PC-3 (cell line): ENCODE data around the gene SCGN. TPM values are rescaled to one million over a fixed set of nuclear protein-coding genes. Genes with fewer than 3 reads are reported as not detected.

Experiments
- ATAC-seq: fragments of 200-7000 bp; cut with Tn5 transposase; 2 replicates; pipeline ENCODE4 v1.9.1; 2020; ENCODE audit warnings: mild to moderate bottlenecking, moderate library complexity
- BruUV-seq: library from RNA; stranded (reverse); fragments of 400-500 nt; replicated peaks from 2 replicates; lab custom pipeline; 2021; lab: Mats Ljungman, UMichigan
- CTCF ChIA-PET: fragments of 300-600 bp; sonication (Branson Sonifier 250); formaldehyde crosslinking; loops from one replicate; lab custom pipeline; 2022; ENCODE audit warnings: antibody characterized with exemption; lab: Charles Lee
- POLR2A ChIA-PET: fragments of 300-600 bp; sonication (Branson Sonifier 250); formaldehyde crosslinking; loops from one replicate; lab custom pipeline; 2022; ENCODE audit warnings: antibody characterized with exemption; ENCODE audit not compliant: unreplicated experiment; lab: Charles Lee
- DNase-seq: peaks from one replicate; pipeline ENCODE4 v3.0.0-alpha.2; 2015
- H2AFZ ChIP-seq: fragments of 300-600 bp; sonication (generic); 2 replicates; pipeline ENCODE4 v1.6.0; 2016; ENCODE audit warnings: antibody characterized with exemption, low read length
- H3F3A ChIP-seq: fragments of 300-600 bp; sonication (generic); one replicate; pipeline ENCODE4 v1.6.0; 2017; ENCODE audit warnings: antibody characterized with exemption, low read length, control low read depth, mild to moderate bottlenecking; ENCODE audit not compliant: unreplicated experiment
- H3K27ac ChIP-seq: fragments of 300-600 bp; sonication (generic); 2 replicates; pipeline ENCODE4 v1.5.1; 2016; ENCODE audit warnings: mild to moderate bottlenecking, low read length
- H3K27me3 ChIP-seq: fragments of 300-600 bp; sonication (generic); 2 replicates; pipeline ENCODE4 v1.6.1; 2016; ENCODE audit warnings: low read length, mixed read lengths
- H3K36me3 ChIP-seq: fragments of 300-600 bp; sonication (generic); 2 replicates; pipeline ENCODE4 v1.6.1; 2016; ENCODE audit warnings: low read depth, mixed run types, low read length, mixed read lengths
- H3K4me1 ChIP-seq: fragments of 300-600 bp; sonication (generic); 2 replicates; pipeline ENCODE4 v1.5.1; 2016; ENCODE audit warnings: low read length; ENCODE audit not compliant: insufficient read depth
- H3K4me2 ChIP-seq: fragments of 300-600 bp; sonication (generic); 2 replicates; pipeline ENCODE4 v1.6.0; 2016; ENCODE audit warnings: low read length
- H3K4me3 ChIP-seq: fragments of 300-600 bp; sonication (generic); 2 replicates; pipeline ENCODE4 v1.5.1; 2016; ENCODE audit warnings: mild to moderate bottlenecking, low read length, mixed read lengths
- H3K79me2 ChIP-seq: fragments of 300-600 bp; sonication (generic); 2 replicates; pipeline ENCODE4 v1.6.1; 2017; ENCODE audit warnings: low read length, mixed read lengths
- H3K9ac ChIP-seq: fragments of 300-600 bp; sonication (generic); 2 replicates; pipeline ENCODE4 v1.6.0; 2016; ENCODE audit warnings: mild to moderate bottlenecking, low read length
- H3K9me2 ChIP-seq: fragments of 300-600 bp; sonication (generic); replicated peaks from 2 replicates; pipeline ENCODE4 v1.6.1; 2016; ENCODE audit warnings: mixed run types, low read length, mixed read lengths
- H3K9me3 ChIP-seq: fragments of 300-600 bp; sonication (generic); 2 replicates; pipeline ENCODE4 v1.6.1; 2016; ENCODE audit warnings: low read length, mixed read lengths
- H4K20me1 ChIP-seq: fragments of 300-600 bp; sonication (generic); 2 replicates; pipeline ENCODE4 v1.6.1; 2016; ENCODE audit warnings: low read length, mixed read lengths
- EZH2 ChIP-seq: fragments of 300-600 bp; sonication (generic); IDR thresholded peaks from one replicate; pipeline ENCODE4 v1.6.1; 2017; ENCODE audit warnings: antibody characterized with exemption, mild to moderate bottlenecking, low read length; ENCODE audit not compliant: unreplicated experiment
- EZH2phosphoT487 ChIP-seq: fragments of 300-600 bp; sonication (generic); IDR thresholded peaks from 2 replicates; pipeline ENCODE4 v1.6.1; 2018; ENCODE audit warnings: mild to moderate bottlenecking, antibody characterized with exemption, low read length, borderline replicate concordance
- intact Hi-C: fragments of 100-400 bp; cut with micrococcal nuclease; formaldehyde crosslinking; loops from 2 replicates; pipeline ENCODE4 v1.9.0; 2023
- total RNA-seq: library from RNA; depleted of rRNA; stranded (reverse); fragments of >200 nt; gene quantifications from 2 replicates; pipeline ENCODE4 v1.2.3, GENCODE V29; 2014
- TF ChIP-seq, protein P1 (sequence below): fragments of 300-600 bp; sonication (generic); conservative IDR thresholded peaks from 2 replicates; pipeline ENCODE4 v1.5.1; 2017; ENCODE audit warnings: antibody characterized with exemption, low read depth, mild to moderate bottlenecking, low read length

SCGN gene
- total RNA-seq, 1 experiment from 2014 or later: not detected

DNA sequence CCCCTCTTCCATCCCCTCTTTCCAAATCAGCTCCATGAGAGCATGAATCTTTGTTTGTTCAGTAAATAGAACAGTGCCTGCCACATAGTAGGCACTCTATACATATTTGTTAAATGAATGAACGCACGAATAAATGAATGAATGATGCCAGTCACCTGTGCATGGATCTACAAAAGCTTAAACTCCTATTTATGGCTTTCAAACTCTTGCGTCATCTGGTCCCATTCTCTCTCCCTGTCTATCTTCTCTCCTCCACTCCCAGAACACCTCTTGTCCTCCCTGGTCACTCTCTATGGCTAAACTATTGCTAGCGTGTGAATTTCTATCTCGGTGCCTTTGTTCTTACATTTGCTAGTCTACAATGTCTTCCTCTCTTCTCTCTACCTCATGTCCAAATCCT is 24.8 kb downstream of the SCGN start:
- DNase-seq (no peak), ATAC-seq (no peak)
- POLR2A ChIA-PET: no interaction called here
- CTCF ChIA-PET: no interaction called here
- no peak overlapping the region for H3K9ac ChIP-seq
- no peaks in the 10 kb centered on the region for H3K79me2 ChIP-seq
- H3K4me3 ChIP-seq: no peak overlapping the region
- H3K27ac ChIP-seq: no peak overlapping the region
- H4K20me1 ChIP-seq: no peaks in the 10 kb centered on the region
- no peaks in the 10 kb centered on the region for H3K9me3 ChIP-seq
- H2AFZ ChIP-seq: no peak overlapping the region
- TF ChIP-seq EZH2phosphoT487 (no peak), EZH2 (no peak)
- TF ChIP-seq, protein P1, sequence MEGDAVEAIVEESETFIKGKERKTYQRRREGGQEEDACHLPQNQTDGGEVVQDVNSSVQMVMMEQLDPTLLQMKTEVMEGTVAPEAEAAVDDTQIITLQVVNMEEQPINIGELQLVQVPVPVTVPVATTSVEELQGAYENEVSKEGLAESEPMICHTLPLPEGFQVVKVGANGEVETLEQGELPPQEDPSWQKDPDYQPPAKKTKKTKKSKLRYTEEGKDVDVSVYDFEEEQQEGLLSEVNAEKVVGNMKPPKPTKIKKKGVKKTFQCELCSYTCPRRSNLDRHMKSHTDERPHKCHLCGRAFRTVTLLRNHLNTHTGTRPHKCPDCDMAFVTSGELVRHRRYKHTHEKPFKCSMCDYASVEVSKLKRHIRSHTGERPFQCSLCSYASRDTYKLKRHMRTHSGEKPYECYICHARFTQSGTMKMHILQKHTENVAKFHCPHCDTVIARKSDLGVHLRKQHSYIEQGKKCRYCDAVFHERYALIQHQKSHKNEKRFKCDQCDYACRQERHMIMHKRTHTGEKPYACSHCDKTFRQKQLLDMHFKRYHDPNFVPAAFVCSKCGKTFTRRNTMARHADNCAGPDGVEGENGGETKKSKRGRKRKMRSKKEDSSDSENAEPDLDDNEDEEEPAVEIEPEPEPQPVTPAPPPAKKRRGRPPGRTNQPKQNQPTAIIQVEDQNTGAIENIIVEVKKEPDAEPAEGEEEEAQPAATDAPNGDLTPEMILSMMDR: no peak
- H3K4me2 ChIP-seq: no peak overlapping the region
- BruUV-seq: no TSS peak
- no peaks in the 10 kb centered on the region for H3K4me1 ChIP-seq
- H3K9me2 ChIP-seq: no peaks in the 10 kb centered on the region
- intact Hi-C loops: no loop called here
- no peaks in the 10 kb centered on the region for H3K36me3 ChIP-seq
- peaks cover 67% of the 10 kb centered on the region for H3K27me3 ChIP-seq
- no peaks in the 10 kb centered on the region for H3F3A ChIP-seq

DNA sequence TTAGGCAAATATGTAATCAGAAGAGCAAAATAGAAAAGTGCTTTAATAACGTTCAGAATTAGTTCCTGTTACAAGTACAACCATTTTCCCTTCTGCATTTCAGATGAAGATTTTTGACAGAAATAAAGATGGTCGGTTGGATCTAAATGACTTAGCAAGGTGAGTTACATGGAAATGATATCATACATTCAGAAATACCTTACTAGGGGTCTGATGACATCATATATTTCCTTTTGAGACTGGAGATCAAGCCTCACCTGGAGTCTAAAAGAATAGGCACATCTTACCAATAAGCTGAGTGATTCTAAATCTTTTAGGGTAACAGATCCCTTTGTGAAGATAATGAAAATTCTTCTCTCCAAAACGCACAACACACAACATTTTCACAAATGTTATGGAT is 29.8 kb downstream of the SCGN start:
- ChIA-PET CTCF (no interaction called here), POLR2A (no interaction called here)
- no TSS peak for BruUV-seq
- no peaks in the 10 kb centered on the region for H3F3A ChIP-seq
- intact Hi-C loops: no loop called here
- ATAC-seq (no peak), DNase-seq (no peak)
- TF ChIP-seq, protein P1: no peak
- TF ChIP-seq EZH2 (no peak), EZH2phosphoT487 (no peak)
- no peaks in the 10 kb centered on the region for H3K9me2 ChIP-seq
- no peaks in the 10 kb centered on the region for H3K4me1 ChIP-seq
- no peaks in the 10 kb centered on the region for H4K20me1 ChIP-seq
- no peaks in the 10 kb centered on the region for H3K79me2 ChIP-seq
- no peak overlapping the region for H2AFZ ChIP-seq
- H3K9me3 ChIP-seq: no peaks in the 10 kb centered on the region
- peaks cover 81% of the 10 kb centered on the region for H3K27me3 ChIP-seq
- no peak overlapping the region for H3K27ac ChIP-seq
- H3K9ac ChIP-seq: no peak overlapping the region
- no peak overlapping the region for H3K4me2 ChIP-seq
- no peaks in the 10 kb centered on the region for H3K36me3 ChIP-seq
- no peak overlapping the region for H3K4me3 ChIP-seq

DNA sequence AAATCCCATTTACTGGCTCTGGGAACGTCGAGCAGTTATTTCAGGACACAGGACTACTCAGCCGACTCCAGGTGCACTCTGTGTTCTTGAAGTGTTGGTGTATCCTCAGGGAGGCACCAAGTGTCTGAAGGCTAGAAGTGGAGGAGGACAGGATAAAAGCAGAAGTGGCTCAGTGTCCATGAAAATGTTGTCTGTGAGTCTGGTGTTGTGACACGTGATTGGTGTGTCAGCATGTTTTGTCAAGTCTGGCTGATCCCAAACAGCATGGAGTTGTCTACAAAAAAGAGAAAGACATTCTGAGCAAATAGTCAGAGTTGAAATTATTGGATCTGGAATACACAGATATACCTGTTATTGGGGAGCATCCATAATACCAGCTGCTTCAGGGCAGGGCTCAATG is 30.3 kb downstream of the SCGN start:
- H3K9me2 ChIP-seq: no peaks in the 10 kb centered on the region
- no peaks in the 10 kb centered on the region for H3K79me2 ChIP-seq
- H3K27ac ChIP-seq: no peak overlapping the region
- H4K20me1 ChIP-seq: no peaks in the 10 kb centered on the region
- ATAC-seq (no peak), DNase-seq (no peak)
- H3F3A ChIP-seq: no peaks in the 10 kb centered on the region
- ChIA-PET CTCF (no interaction called here), POLR2A (no interaction called here)
- intact Hi-C loops: no loop called here
- H3K4me2 ChIP-seq: no peak overlapping the region
- no peak overlapping the region for H2AFZ ChIP-seq
- no peak overlapping the region for H3K9ac ChIP-seq
- BruUV-seq: no TSS peak
- H3K9me3 ChIP-seq: no peaks in the 10 kb centered on the region
- no peak overlapping the region for H3K4me3 ChIP-seq
- no peaks in the 10 kb centered on the region for H3K36me3 ChIP-seq
- peaks cover 80% of the 10 kb centered on the region for H3K27me3 ChIP-seq
- TF ChIP-seq, protein P1: no peak
- TF ChIP-seq EZH2phosphoT487 (no peak), EZH2 (no peak)
- H3K4me1 ChIP-seq: no peaks in the 10 kb centered on the region
